HFF-Myc (cell line): Measurements from ENCODE around the gene PRKN.

Experiments
- DNase-seq: peaks from one replicate; pipeline ENCODE4 v3.0.0-alpha.2; 2011; ENCODE audit warnings: low read depth; ENCODE audit errors: extremely low read depth
- H3K4me3 ChIP-seq: replicated peaks from 2 replicates; pipeline ENCODE4 v1.5.1; 2011; ENCODE audit warnings: low read depth, mild to moderate bottlenecking, control low read depth, low read length
- CTCF ChIP-seq: IDR thresholded peaks from 2 replicates; pipeline ENCODE4 v1.5.1; 2012; ENCODE audit warnings: mild to moderate bottlenecking, low read depth, low read length, control low read depth; ENCODE audit errors: missing control alignments

Gene PRKN

GRCh38 chr6:162727322-162728182, at the start of gene PRKN, which contains the start of gene PACRG:
Gene PRKN, minus strand, starts transcription at chr6:162727766.
Gene PACRG, plus strand, starts transcription at chr6:162727974.
- no peak for TF ChIP-seq CTCF
- H3K4me3 ChIP-seq: peak within 1 kb of the TSS; percentile 62
- peak; percentile 80 for DNase-seq

DNA sequence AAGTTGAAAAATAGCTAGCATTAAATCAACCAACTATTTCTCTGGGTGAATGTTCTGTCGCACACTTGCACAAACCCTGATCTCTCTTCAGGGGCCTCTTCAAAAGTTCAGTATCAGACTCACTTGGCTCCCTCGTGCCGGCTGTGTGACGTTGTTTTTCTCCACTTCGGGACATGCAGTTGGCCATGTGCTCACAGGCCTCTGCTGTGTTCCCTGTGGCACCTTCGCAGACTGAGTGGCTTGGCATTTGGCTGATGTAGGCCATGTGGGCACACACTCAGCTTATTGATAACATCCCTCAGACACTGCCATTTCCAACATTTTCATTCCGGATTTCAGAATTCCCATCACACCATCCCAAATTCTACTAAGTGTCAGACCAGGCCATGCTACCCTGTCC, 49.5 kb upstream of the PRKN start:
- no peak for DNase-seq
- TF ChIP-seq CTCF: no peak
- H3K4me3 ChIP-seq: no peak overlapping the region

DNA sequence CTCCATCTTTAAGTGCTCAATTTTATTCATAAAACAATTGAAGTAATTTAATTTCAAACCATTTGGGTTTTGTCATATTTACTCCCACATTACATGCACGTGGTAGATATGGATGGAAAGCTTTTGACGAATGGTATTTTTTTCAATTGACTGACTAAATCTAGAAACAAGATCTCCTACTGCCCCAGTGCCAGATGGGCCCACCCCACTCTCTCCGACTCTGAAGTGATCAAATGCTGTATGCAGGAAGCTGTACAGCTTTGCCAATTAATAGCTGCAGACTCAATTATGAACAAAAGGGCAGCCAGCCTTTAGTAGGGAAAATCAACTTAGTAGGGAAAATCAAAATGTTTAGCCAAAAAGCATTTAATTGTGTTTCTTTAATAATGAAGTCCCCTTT, 46.4 kb upstream of the PRKN start:
- no peak for TF ChIP-seq CTCF
- DNase-seq: no peak
- no peak overlapping the region for H3K4me3 ChIP-seq

DNA sequence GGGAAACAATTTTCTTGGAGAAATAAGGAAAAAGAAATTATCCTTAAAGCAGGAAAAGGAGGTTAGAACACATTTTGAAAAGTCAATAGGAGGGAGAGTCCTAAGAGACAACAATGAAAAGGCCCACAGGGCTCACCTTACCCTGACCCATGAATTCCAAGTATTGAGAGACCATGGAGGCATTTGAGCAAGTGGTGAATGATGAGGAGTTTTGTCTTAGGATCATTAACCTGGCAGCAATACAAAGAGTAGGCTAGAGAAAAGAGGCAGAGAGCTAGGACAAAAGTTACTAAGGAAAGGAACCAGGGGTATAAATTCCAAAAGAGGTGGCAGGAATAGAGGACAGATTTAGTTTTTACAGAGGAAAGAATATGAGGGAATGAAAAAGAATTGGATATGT, 44.9 kb upstream of the PRKN start:
- no peak overlapping the region for H3K4me3 ChIP-seq
- no peak for TF ChIP-seq CTCF
- no peak for DNase-seq

DNA sequence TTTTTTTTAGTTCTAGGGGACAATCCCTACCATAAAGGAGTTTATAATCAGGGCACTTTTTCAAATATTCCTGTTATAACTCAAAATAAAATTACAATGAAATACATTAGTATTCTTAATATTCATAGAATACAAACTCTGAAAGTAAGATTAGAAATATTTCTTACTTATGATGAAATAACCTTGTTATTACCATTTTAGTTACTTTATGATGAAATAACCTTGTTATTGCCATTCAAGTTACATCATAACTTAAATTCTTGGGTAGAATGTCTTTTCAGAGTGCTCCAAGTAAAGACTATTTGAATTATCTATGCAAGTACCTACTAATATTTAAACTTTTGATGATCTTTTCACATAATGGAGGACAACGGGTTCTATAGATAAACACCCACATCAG, 43.4 kb upstream of the PRKN start:
- DNase-seq: no peak
- H3K4me3 ChIP-seq: no peak overlapping the region
- TF ChIP-seq CTCF: no peak

- no peak for TF ChIP-seq CTCF
- no peak overlapping the region for H3K4me3 ChIP-seq
- no peak for DNase-seq
Measured at GRCh38 chr6:162770136-162770535, 42.6 kb upstream of the PRKN start.

DNA sequence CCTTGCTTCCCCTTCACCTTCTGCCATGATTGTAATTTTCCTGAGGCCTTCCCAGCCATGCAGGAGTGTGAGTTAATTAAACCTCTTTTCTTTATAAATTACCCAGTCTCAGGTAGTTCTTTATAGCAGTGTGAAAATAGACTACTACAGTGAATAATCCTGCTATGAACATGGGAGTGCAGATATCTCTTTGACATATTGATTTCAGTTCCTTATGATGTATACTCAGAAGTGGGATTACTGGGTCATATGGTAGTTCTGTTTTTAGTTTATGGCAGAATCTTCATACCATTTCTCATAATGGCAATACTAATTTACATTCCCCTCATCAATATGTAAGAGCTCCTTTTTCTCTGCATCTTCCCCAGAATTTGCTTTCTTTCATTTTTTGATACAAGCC, 26.2 kb upstream of the PRKN start:
- no peak for DNase-seq
- no peak for TF ChIP-seq CTCF
- H3K4me3 ChIP-seq: no peak overlapping the region
